IMR-90 (cell line): ENCODE results near the gene AGBL5. TPM values are rescaled to one million over a fixed set of nuclear protein-coding genes. Genes with fewer than 3 reads are reported as not detected.

Experiments used
- polyA plus RNA-seq, 3 experiments: library from polyadenylated mRNA; depleted of rRNA; stranded (reverse); fragments of >200 nt; gene quantifications; 2 replicates each; pipeline ENCODE4 v1.2.3, GENCODE V29; 2012; ENCODE audit warnings: low replicate concordance in 1 of 3
- total RNA-seq: library from RNA; depleted of rRNA; stranded (reverse); fragments of >200 nt; gene quantifications from 2 replicates; pipeline ENCODE4 v1.2.3, GENCODE V29; 2012; rRNA removed

Gene AGBL5
- total and polyA plus RNA-seq, 2 of the 4 experiments (the other 2 are of a cell fraction) = 19.0 to 26.2 TPM

Other genes with a start within 250 kb of the AGBL5 start
- gene DPYSL5, start 203.5 kb upstream of the AGBL5 start, total RNA-seq = not detected in 2 replicates
- not detected in 2 replicates for gene DPYSL5, start 203.5 kb upstream of the AGBL5 start, polyA plus RNA-seq (2012; rRNA removed)
- gene MAPRE3, start 81.0 kb upstream of the AGBL5 start, total RNA-seq = 1.8 and 2.5 TPM in 2 replicates
- gene MAPRE3, start 81.0 kb upstream of the AGBL5 start, polyA plus RNA-seq (2012; rRNA removed) = 17.3 and 20.3 TPM in 2 replicates
- gene TMEM214, start 18.7 kb upstream of the AGBL5 start, total RNA-seq = 31.7 and 32.1 TPM in 2 replicates
- gene TMEM214, start 18.7 kb upstream of the AGBL5 start, polyA plus RNA-seq (2012; rRNA removed) = 121 and 132 TPM in 2 replicates
- 196 and 386 TPM in 2 replicates for gene OST4, start 20.0 kb downstream of the AGBL5 start, total RNA-seq
- gene OST4, start 20.0 kb downstream of the AGBL5 start, polyA plus RNA-seq (2012; rRNA removed) = 806 and 1,337 TPM in 2 replicates
- 26.5 and 27.8 TPM in 2 replicates for gene EMILIN1, start 26.9 kb downstream of the AGBL5 start, total RNA-seq
- 95.6 and 123 TPM in 2 replicates for gene EMILIN1, start 26.9 kb downstream of the AGBL5 start, polyA plus RNA-seq (2012; rRNA removed)
- 0.56 and 0.72 TPM in 2 replicates for gene KHK, start 35.1 kb downstream of the AGBL5 start, total RNA-seq
- 0.80 and 0.82 TPM in 2 replicates for gene KHK, start 35.1 kb downstream of the AGBL5 start, polyA plus RNA-seq (2012; rRNA removed)
- gene CGREF1, start 67.5 kb downstream of the AGBL5 start, total RNA-seq = 0.28 and 0.54 TPM in 2 replicates
- gene CGREF1, start 67.5 kb downstream of the AGBL5 start, polyA plus RNA-seq (2012; rRNA removed) = 1.3 TPM in 2 replicates
- gene ABHD1, start 72.1 kb downstream of the AGBL5 start, total RNA-seq = not detected in 2 replicates
- 0.14 and 0.24 TPM in 2 replicates for gene ABHD1, start 72.1 kb downstream of the AGBL5 start, polyA plus RNA-seq (2012; rRNA removed)
- 36.1 and 38.9 TPM in 2 replicates for gene PREB, start 83.0 kb downstream of the AGBL5 start, total RNA-seq
- gene PREB, start 83.0 kb downstream of the AGBL5 start, polyA plus RNA-seq (2012; rRNA removed) = 49.0 and 52.2 TPM in 2 replicates
- gene PRR30, start 87.7 kb downstream of the AGBL5 start, total RNA-seq = not detected in 2 replicates
- not detected in 2 replicates for gene PRR30, start 87.7 kb downstream of the AGBL5 start, polyA plus RNA-seq (2012; rRNA removed)
- not detected in 2 replicates for gene TCF23, start 97.3 kb downstream of the AGBL5 start, total RNA-seq
- not detected in 2 replicates for gene TCF23, start 97.3 kb downstream of the AGBL5 start, polyA plus RNA-seq (2012; rRNA removed)
- 138 and 144 TPM in 2 replicates for gene ATRAID, start 160.4 kb downstream of the AGBL5 start, total RNA-seq
- 165 and 173 TPM in 2 replicates for gene ATRAID, start 160.4 kb downstream of the AGBL5 start, polyA plus RNA-seq (2012; rRNA removed)
- 34.2 and 38.6 TPM in 2 replicates for gene SLC5A6, start 160.6 kb downstream of the AGBL5 start, total RNA-seq
- gene SLC5A6, start 160.6 kb downstream of the AGBL5 start, polyA plus RNA-seq (2012; rRNA removed) = 28.8 and 30.6 TPM in 2 replicates
- gene CAD, start 165.7 kb downstream of the AGBL5 start, total RNA-seq = 12.9 and 17.8 TPM in 2 replicates
- gene CAD, start 165.7 kb downstream of the AGBL5 start, polyA plus RNA-seq (2012; rRNA removed) = 38.7 and 45.8 TPM in 2 replicates
- gene SLC30A3, start 211.4 kb downstream of the AGBL5 start, total RNA-seq = under 0.01 TPM in 1 of 2 replicates, not detected in the other
- gene SLC30A3, start 211.4 kb downstream of the AGBL5 start, polyA plus RNA-seq (2012; rRNA removed) = 0.15 and 0.17 TPM in 2 replicates
- not detected in 2 replicates for gene DNAJC5G, start 223.8 kb downstream of the AGBL5 start, total RNA-seq
- gene DNAJC5G, start 223.8 kb downstream of the AGBL5 start, polyA plus RNA-seq (2012; rRNA removed) = not detected in 2 replicates
- gene TRIM54, start 230.8 kb downstream of the AGBL5 start, total RNA-seq = under 0.01 TPM in 1 of 2 replicates, not detected in the other
- gene TRIM54, start 230.8 kb downstream of the AGBL5 start, polyA plus RNA-seq (2012; rRNA removed) = 0.07 and 0.15 TPM in 2 replicates